ENCODE results near the gene ADORA1. TPM values are rescaled to one million over a fixed set of nuclear protein-coding genes. Genes with fewer than 3 reads are reported as not detected.
A peak's percentile ranks its signal among the peaks of the same experiment; 100 is the strongest.

Gene ADORA1
- total and polyA plus RNA-seq, 2 of the 13 experiments (the other 11 are each of a cell fraction or from before 2014, with no cell fraction given): 0.11 TPM; not detected in 1

- peak; percentile 37; the same call in 1 of the 2 replicates for TF ChIP-seq ZNF687 (CRISPR knock-in tag; IDR thresholded peaks at IDR 0.05)
- peak; percentile 84 for TF ChIP-seq RAD21 (CRISPR knock-in tag; IDR thresholded peaks at IDR 0.05)
- TF ChIP-seq YY1 (IDR thresholded peaks at IDR 0.05; ENCODE audit: insufficient read depth, insufficient replicate concordance, low read depth, low read length): peak; percentile 30
- TF ChIP-seq, protein P1, sequence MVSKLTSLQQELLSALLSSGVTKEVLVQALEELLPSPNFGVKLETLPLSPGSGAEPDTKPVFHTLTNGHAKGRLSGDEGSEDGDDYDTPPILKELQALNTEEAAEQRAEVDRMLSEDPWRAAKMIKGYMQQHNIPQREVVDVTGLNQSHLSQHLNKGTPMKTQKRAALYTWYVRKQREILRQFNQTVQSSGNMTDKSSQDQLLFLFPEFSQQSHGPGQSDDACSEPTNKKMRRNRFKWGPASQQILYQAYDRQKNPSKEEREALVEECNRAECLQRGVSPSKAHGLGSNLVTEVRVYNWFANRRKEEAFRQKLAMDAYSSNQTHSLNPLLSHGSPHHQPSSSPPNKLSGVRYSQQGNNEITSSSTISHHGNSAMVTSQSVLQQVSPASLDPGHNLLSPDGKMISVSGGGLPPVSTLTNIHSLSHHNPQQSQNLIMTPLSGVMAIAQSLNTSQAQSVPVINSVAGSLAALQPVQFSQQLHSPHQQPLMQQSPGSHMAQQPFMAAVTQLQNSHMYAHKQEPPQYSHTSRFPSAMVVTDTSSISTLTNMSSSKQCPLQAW (CRISPR knock-in tag; IDR thresholded peaks at IDR 0.05): 0 out of 2 replicates have a peak, but pooled peaks have one; percentile 22
- no peak for TF ChIP-seq HOXD1 (CRISPR knock-in tag; IDR thresholded peaks at IDR 0.05)
- no peak for TF ChIP-seq MED8 (CRISPR knock-in tag; IDR thresholded peaks at IDR 0.05; ENCODE audit: insufficient replicate concordance)
- TF ChIP-seq NFYC (CRISPR knock-in tag; IDR thresholded peaks at IDR 0.05): no peak
- peak; percentile 57; the same call in 1 of the 2 replicates for TF ChIP-seq KDM2A (CRISPR knock-in tag; IDR thresholded peaks at IDR 0.05; ENCODE audit: borderline replicate concordance, low read depth)
- TF ChIP-seq CTCF (CRISPR knock-in tag; IDR thresholded peaks at IDR 0.05): peak; percentile 91
- TF ChIP-seq CCDC6 (CRISPR knock-in tag; IDR thresholded peaks at IDR 0.05): no peak
- 0 out of 2 replicates have a peak, but pooled peaks have one; percentile 16 for TF ChIP-seq ELF3 (CRISPR knock-in tag; IDR thresholded peaks at IDR 0.05)
- no peak for TF ChIP-seq FOXA3 (CRISPR knock-in tag; IDR thresholded peaks at IDR 0.05)
- no peak for TF ChIP-seq ZSCAN21 (CRISPR knock-in tag; IDR thresholded peaks at IDR 0.05; ENCODE audit: borderline replicate concordance)
- no peak for TF ChIP-seq ZBTB25 (CRISPR knock-in tag; IDR thresholded peaks at IDR 0.05)
- TF ChIP-seq SP1 (IDR thresholded peaks at IDR 0.05): no peak
- TF ChIP-seq SP1 (CRISPR knock-in tag; IDR thresholded peaks at IDR 0.05): no peak
- TF ChIP-seq ZNF136 (CRISPR knock-in tag; IDR thresholded peaks at IDR 0.05; ENCODE audit: low read depth): no peak
- TF ChIP-seq ETS1 (CRISPR knock-in tag; IDR thresholded peaks at IDR 0.05): no peak
Observed at GRCh38 chr1:203117611-203118575, 9.6 kb upstream of the ADORA1 start (continued).

All from HepG2 (cell line).